ENCODE measurements around the gene HAO2.

Gene HAO2

DNA sequence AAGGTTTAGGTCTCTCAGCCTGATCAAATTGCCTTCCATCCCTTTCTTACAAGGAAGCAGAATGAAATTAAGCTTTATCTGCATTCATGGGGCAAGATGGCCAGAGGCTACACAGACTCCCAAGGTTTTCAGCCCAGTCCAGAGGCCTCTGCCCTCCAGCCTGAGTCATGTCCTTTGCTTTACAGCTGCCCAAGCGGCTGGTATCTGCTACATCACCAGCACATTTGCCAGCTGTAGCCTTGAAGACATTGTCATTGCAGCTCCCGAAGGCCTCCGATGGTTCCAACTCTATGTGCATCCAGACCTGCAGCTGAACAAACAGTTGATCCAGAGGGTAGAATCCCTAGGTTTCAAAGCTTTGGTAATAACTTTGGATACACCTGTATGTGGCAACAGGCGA, 16.0 kb downstream of the HAO2 start:
- DNase-seq = no peak

DNA sequence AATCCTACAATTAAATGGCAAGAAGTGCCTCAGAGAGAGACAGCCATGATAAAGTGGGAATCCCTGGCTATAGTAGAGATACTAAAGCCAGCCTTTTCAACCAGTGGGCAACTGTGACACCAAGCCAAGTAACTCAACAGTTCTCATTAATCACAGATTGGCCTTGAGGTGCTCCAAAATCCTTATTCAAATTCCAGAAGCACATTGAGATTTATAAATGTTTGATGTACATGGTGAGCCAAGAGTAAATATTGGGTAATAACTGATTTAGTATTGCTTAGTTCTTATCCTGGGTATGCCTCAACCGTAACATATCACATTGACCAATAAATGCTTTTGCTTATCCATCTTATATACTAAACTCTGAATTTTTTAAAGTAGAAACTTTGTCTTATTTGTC, 17.1 kb downstream of the HAO2 start:
- DNase-seq = no peak

DNA sequence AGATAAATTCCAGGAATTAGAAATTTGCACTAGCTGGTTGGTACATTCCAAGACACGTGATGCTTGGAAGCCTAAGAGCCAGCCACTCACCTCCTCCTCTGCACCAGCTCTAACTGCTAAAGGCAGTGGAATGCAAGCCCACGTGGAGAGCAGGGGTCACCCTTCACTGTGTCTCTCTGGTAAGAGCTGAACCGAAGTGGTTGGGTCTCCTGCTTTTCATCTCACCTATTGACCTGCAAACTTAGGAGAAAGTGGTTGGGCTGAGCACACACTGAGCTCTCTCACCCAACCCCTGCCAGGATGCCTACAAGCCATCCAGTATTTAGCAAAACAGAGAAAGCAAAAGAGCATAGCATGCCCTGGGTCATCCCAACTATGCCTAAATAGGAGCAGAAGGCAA, 19.3 kb downstream of the HAO2 start:
- DNase-seq = no peak

DNA sequence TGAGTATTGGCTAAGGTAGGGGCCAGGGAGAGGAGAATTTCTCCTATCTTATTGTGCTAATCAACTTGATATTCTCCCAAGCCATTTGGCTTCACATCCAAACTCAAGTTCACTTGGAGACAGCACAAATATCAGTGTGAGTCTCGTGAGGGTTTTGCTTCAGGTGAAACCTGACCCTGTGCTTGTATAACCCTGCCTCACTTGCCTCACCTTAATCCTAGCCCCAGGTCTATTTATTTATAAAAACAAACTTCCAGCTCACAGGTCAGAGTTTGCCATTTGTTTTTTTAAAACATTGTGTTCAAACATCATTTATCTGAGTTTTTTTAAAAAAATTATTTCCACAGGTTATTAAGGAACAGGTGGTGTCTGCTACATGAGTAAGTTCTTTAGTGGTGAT, 19.9 kb downstream of the HAO2 start:
- DNase-seq = no peak

GRCh38 chr1:119390526-119390925, 21.9 kb downstream of the HAO2 start:
- DNase-seq = no peak

DNA sequence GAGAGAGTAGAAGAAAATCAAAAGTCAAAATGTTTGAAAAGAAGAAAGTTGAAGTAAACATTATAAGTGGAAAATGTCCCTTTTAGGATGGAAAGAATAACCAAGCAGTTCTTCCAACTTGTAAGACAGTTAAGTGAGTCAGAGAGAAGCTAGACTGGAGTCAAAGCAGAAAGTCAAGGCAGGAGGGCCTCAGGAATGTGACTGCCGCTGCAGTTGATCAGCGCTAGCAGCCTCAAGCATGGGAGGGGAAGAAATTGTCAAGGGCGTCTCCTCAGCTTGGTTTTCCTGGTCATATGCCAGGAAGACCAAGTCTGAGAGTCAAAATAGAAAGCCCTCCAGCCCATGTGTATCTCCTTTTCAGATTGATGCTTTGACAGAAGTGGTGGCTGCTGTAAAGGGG, 23.2 kb downstream of the HAO2 start:
- DNase-seq = no peak

- DNase-seq = no peak
Measured at GRCh38 chr1:119394085-119394484, 25.5 kb downstream of the HAO2 start.

- no peak for DNase-seq
Measured at GRCh38 chr1:119396982-119397381, 28.4 kb downstream of the HAO2 start.

GRCh38 chr1:119397986-119398385, 29.4 kb downstream of the HAO2 start:
- DNase-seq = no peak

GRCh38 chr1:119404736-119405135, 36.2 kb downstream of the HAO2 start:
- DNase-seq = no peak

DNA sequence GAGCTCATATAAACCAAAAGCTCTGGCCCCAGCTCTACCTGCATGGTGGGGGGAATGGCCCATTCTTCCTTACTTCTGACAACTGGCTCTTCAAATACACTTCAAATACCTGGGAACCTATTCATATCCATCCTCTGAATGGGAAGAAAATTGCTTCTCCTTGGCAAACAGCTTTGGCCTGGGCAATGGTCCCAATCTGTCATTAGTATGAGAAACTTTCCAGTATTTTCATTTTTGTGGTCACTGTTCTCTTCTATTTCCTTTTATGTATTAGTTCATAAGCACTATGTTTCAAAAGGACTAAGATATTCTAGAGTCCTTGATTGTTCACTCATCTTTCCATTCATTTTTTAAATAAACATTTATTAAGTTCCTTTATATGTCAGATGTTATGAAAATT, 41.1 kb downstream of the HAO2 start:
- no peak for DNase-seq

- no peak for DNase-seq
Measured at GRCh38 chr1:119410961-119411360, 42.4 kb downstream of the HAO2 start.

DNA sequence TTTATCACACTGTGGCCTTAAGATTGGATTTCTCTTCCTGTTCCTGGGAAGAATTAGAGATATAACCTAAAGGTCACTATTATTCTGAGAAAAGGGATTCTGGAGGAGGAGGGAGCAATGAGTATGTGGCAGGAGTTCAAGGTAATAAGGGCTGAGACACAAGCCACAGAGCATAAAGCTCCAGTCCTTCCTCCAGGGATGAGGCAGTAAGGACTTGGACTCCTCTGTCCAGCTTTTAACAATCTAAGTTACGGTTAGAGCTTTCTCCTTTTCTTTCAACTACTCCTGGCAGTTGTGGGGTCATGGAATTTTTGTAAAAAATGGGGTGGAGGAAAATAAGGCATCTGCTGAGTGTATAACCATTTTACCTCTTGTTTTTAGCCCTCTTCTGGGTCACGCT, 46.4 kb downstream of the HAO2 start, which contains the start of gene HSD3B2:
TSS of gene HSD3B2 (plus strand) at position 201 of the 400 bp plus-strand sequence. CDS start 270 bp downstream, outside the sequence.
- DNase-seq = no peak

GRCh38 chr1:119416006-119416640, 47.5 kb downstream of the HAO2 start:
- no peak for DNase-seq

DNA sequence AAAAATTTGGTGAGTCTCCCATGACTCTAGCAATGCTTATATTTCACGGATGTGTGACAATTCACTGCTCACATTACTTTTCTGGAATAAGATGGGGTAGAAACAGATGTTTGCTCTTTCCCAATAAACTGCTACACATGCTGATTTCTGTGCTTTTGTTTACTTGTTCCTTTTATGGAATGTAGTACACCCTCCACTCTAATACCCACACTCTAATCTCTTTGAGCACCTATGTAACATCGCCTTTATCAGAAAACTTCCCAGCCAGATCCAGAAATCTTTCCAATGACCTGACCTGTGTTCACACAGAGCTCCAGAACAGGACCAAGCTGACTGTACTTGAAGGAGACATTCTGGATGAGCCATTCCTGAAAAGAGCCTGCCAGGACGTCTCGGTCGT, 50.5 kb downstream of the HAO2 start:
- DNase-seq = no peak

DNA sequence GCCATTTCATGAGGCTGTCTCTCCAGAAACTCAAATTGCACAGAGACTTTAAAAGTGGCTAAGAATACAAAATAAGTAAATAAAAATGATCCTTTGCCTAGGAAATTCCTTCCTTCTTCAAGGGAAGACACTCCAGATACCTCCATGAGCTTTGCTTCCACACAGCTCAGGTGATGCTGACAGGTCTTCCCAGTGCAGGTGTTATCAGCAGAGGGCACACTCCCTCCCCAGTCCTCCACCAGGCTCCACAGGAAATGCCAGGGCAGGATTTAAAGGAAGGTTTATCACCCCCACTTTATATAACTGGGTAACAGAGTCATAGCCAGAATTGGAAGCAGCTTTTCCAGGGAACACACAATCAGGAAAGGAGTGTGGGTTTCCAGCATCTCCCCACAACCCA, 52.1 kb downstream of the HAO2 start:
- DNase-seq = no peak

- DNase-seq = no peak
Measured at GRCh38 chr1:119422631-119423030, 54.0 kb downstream of the HAO2 start.

DNA sequence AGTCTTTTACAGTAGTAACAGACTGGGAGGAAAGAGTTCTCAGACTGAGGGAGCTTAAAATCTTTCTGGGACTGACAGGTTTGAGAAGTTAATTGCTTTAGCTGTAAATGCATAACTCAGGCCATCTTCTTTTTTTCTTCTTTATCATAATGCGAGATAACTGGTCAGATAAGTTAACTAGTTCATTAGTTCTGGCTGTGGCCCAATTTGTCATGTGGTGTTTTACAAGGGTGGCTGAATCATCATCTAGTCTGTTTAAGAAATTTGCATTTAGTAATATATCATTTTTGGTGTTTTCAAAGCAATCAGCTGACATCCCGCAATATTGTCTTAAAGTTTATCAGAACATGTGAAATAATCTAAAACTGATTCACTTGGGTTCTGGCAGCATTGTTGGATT, 60.4 kb downstream of the HAO2 start:
- no peak for DNase-seq

GRCh38 chr1:119429687-119430086, 61.1 kb downstream of the HAO2 start:
- DNase-seq = no peak

- no peak for DNase-seq
Measured at GRCh38 chr1:119430486-119430885, 61.9 kb downstream of the HAO2 start.

DNA sequence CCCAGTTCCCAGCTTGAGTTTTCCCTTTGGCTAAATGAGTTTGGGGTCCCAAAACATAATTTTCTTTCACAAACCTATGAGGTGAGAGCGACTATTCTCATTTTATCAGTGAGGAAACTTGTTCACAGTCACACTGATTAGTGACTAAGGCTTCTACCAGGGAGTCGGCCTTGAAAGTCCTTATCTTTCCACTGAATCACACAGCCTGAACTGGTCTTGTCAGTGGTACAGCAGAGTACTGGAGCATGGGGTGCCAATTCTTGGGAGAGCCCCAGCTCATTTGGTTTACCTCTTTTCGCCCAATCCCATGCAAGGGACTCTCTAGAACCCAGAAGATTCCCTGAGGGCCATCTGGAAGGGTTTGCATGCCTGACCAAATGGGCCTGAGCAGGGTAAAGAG, 63.3 kb downstream of the HAO2 start:
- no peak for DNase-seq

DNA sequence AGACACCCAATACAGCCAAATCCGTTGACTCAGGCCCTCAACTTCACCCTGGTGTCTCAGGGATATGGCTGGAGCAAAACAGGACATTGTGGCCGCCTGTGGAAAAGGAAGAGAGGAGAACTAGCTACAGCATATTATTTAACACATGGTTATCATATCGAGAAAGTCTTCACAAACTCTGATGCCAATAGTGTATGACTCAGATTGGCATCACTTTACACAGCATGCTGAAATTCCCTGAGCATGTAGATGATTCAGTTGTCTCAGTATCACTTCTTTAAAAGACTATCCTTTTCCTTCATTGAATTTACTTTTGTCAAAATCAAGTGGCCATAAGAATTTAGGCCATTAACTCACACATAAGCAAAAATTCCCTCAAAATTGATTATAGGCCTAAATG, 66.5 kb downstream of the HAO2 start:
- no peak for DNase-seq

GRCh38 chr1:119438761-119439160, 70.2 kb downstream of the HAO2 start:
- no peak for DNase-seq

DNA sequence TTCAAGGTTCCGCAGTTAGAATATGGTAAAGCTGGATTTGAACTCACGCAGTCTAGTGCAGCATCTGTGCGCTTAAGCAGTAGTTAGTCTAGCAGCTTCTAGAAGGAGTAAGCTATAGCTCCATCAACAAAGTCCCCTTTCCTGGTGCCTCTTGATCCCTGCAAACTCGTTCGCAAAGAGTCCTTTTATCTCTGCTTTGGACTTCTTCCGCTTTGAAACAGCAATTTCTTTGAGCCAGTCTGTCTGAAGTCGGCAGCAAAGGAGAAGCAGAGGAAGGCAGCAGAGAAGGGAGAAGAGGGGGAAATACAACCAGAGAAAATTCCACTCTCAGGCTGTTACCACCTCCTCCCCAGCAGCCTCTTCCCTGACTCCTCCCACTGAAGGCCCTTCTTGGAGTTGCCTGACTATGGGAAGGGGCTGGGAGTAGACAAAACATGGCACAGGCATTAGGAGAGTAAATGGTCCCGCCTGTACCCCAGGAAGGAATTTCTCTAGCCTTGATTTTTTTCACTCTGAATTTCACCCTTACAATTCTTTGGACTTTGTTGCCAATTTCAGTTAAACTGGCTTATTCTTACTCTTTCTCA, 72.2 kb downstream of the HAO2 start:
- DNase-seq = no peak

DNA sequence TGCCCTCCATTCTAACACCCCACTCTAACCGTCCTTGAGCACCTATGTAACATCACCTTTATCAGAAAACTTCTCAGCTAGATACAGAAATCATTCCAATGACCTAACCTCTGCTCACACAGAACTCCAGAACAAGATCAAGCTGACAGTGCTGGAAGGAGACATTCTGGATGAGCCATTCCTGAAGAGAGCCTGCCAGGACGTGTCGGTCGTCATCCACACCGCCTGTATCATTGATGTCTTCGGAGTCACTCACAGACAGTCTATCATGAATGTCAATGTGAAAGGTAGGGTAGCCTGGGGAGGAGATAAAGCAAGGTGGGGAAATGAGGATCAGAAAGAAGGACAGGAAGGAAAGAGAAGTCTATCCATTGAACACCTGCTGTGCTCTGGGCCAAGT, 74.2 kb downstream of the HAO2 start:
- DNase-seq = no peak

Measured in activated naive CD4-positive, alpha-beta T cell treated with anti-CD3 and anti-CD28 coated beads, Interleukin-2, amount 50 U/mL, for 16 hours (primary cell).